SK-N-SH treated with all-trans-retinoic acid at 6 μM for 48 hours (cell line): Measurements from ENCODE around the gene ENOSF1.

Source experiments
- BACH2 ChIP-seq: fragments of 250-450 bp; sonication (Bioruptor Pico); IDR thresholded peaks from 2 replicates; pipeline ENCODE4 v1.9.0; 2021; ENCODE audit warnings: mild to moderate bottlenecking, borderline replicate concordance
- CREB5 ChIP-seq: fragments of 250-450 bp; sonication (Bioruptor Pico); IDR thresholded peaks from 2 replicates; pipeline ENCODE4 v1.5.1; 2020; ENCODE audit warnings: low read depth, mild to moderate bottlenecking, moderate library complexity
- CSRNP3 ChIP-seq: fragments of 250-450 bp; sonication (Bioruptor Pico); IDR thresholded peaks from 2 replicates; pipeline ENCODE4 v1.5.1; 2021; ENCODE audit warnings: mild to moderate bottlenecking, moderate library complexity
- RARB ChIP-seq: fragments of 250-450 bp; sonication (Bioruptor Pico); IDR thresholded peaks from 2 replicates; pipeline ENCODE4 v1.8.0; 2021; ENCODE audit warnings: mild to moderate bottlenecking, moderate library complexity
- ZC3H10 ChIP-seq: fragments of 250-450 bp; sonication (Bioruptor Pico); IDR thresholded peaks from 2 replicates; pipeline ENCODE4 v1.5.1; 2021; ENCODE audit warnings: mild to moderate bottlenecking, moderate library complexity
- TF ChIP-seq, protein P1 (sequence below): fragments of 250-450 bp; sonication (Bioruptor Pico); IDR thresholded peaks from 2 replicates; pipeline ENCODE4 v1.8.0; 2020; ENCODE audit warnings: mild to moderate bottlenecking, moderate library complexity, borderline replicate concordance

GRCh38 chr18:730692-731091, 18.3 kb upstream of the ENOSF1 start:
- TF ChIP-seq ZC3H10 (no peak), CSRNP3 (no peak), BACH2 (CRISPR knock-in tag) (no peak), RARB (no peak), CREB5 (CRISPR knock-in tag) (no peak)
- TF ChIP-seq, protein P1, sequence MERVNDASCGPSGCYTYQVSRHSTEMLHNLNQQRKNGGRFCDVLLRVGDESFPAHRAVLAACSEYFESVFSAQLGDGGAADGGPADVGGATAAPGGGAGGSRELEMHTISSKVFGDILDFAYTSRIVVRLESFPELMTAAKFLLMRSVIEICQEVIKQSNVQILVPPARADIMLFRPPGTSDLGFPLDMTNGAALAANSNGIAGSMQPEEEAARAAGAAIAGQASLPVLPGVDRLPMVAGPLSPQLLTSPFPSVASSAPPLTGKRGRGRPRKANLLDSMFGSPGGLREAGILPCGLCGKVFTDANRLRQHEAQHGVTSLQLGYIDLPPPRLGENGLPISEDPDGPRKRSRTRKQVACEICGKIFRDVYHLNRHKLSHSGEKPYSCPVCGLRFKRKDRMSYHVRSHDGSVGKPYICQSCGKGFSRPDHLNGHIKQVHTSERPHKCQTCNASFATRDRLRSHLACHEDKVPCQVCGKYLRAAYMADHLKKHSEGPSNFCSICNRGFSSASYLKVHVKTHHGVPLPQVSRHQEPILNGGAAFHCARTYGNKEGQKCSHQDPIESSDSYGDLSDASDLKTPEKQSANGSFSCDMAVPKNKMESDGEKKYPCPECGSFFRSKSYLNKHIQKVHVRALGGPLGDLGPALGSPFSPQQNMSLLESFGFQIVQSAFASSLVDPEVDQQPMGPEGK (CRISPR knock-in tag) = no peak
